ENCODE results near the gene KRTAP13-1.

KRTAP13-1 gene

GRCh38 chr21:30395731-30396130 lies at the start of gene KRTAP13-1:
Gene KRTAP13-1, plus strand, starts transcription at chr21:30396031. Its CDS starts 56 bp downstream, at chr21:30396087.
- no peak within 1 kb of the TSS for H3K4me3 Mint-ChIP-seq
- peaks cover 5% of the 10 kb centered on the region for H3K27me3 Mint-ChIP-seq
- H3K27ac Mint-ChIP-seq, result no peak within 1 kb of the TSS
- H3K4me1 Mint-ChIP-seq (ENCODE audit: low read depth), result no peaks in the 10 kb centered on the region
- peaks cover 3% of the 10 kb centered on the region for H3K9me3 Mint-ChIP-seq (ENCODE audit: low read depth)
- no peaks in the 10 kb centered on the region for H3K36me3 Mint-ChIP-seq

GRCh38 chr21:30348506-30348905 lies 47.3 kb upstream of the KRTAP13-1 start, which contains the start of gene KRTAP23-1:
Gene KRTAP23-1, minus strand, starts transcription at chr21:30348606. Its CDS starts 0 bp downstream, at chr21:30348606.
- H3K9me3 Mint-ChIP-seq (ENCODE audit: low read depth), result no peaks in the 10 kb centered on the region
- H3K4me3 Mint-ChIP-seq, result no peak within 1 kb of the TSS
- H3K27me3 Mint-ChIP-seq, result peaks cover 2% of the 10 kb centered on the region
- no peaks in the 10 kb centered on the region for H3K4me1 Mint-ChIP-seq (ENCODE audit: low read depth)
- H3K36me3 Mint-ChIP-seq, result no peaks in the 10 kb centered on the region
- no peak within 1 kb of the TSS for H3K27ac Mint-ChIP-seq

- H3K9me3 Mint-ChIP-seq (ENCODE audit: low read depth), result no peaks in the 10 kb centered on the region
- no peak overlapping the region for H3K27ac Mint-ChIP-seq
- H3K36me3 Mint-ChIP-seq, result no peaks in the 10 kb centered on the region
- no peak overlapping the region for H3K4me3 Mint-ChIP-seq
- peaks cover 1% of the 10 kb centered on the region for H3K27me3 Mint-ChIP-seq
- no peaks in the 10 kb centered on the region for H3K4me1 Mint-ChIP-seq (ENCODE audit: low read depth)
Measured at GRCh38 chr21:30349572-30349971, 46.3 kb upstream of the KRTAP13-1 start.

- H3K27ac Mint-ChIP-seq, result no peak overlapping the region
- no peaks in the 10 kb centered on the region for H3K9me3 Mint-ChIP-seq (ENCODE audit: low read depth)
- no peaks in the 10 kb centered on the region for H3K36me3 Mint-ChIP-seq
- H3K27me3 Mint-ChIP-seq, result peaks cover 5% of the 10 kb centered on the region
- H3K4me1 Mint-ChIP-seq (ENCODE audit: low read depth), result no peaks in the 10 kb centered on the region
- H3K4me3 Mint-ChIP-seq, result no peak overlapping the region
Measured at GRCh38 chr21:30351534-30351933, 44.3 kb upstream of the KRTAP13-1 start.

- no peak overlapping the region for H3K27ac Mint-ChIP-seq
- H3K36me3 Mint-ChIP-seq, result no peaks in the 10 kb centered on the region
- no peaks in the 10 kb centered on the region for H3K9me3 Mint-ChIP-seq (ENCODE audit: low read depth)
- H3K4me1 Mint-ChIP-seq (ENCODE audit: low read depth), result no peaks in the 10 kb centered on the region
- H3K27me3 Mint-ChIP-seq, result peaks cover 5% of the 10 kb centered on the region
- H3K4me3 Mint-ChIP-seq, result no peak overlapping the region
Measured at GRCh38 chr21:30354308-30355005, 41.4 kb upstream of the KRTAP13-1 start.

GRCh38 chr21:30355906-30356305 lies 39.9 kb upstream of the KRTAP13-1 start:
- Mint-ChIP-seq H3K4me1 (ENCODE audit: low read depth) (no peaks in the 10 kb centered on the region), H3K9me3 (ENCODE audit: low read depth) (no peaks in the 10 kb centered on the region), H3K36me3 (no peaks in the 10 kb centered on the region), H3K27ac (no peak overlapping the region), H3K4me3 (no peak overlapping the region), H3K27me3 (peaks cover 8% of the 10 kb centered on the region)

- H3K36me3 Mint-ChIP-seq, result no peaks in the 10 kb centered on the region
- H3K4me1 Mint-ChIP-seq (ENCODE audit: low read depth), result no peaks in the 10 kb centered on the region
- H3K27ac Mint-ChIP-seq, result no peak within 1 kb of the TSS
- H3K27me3 Mint-ChIP-seq, result peaks cover 2% of the 10 kb centered on the region
- no peaks in the 10 kb centered on the region for H3K9me3 Mint-ChIP-seq (ENCODE audit: low read depth)
- H3K4me3 Mint-ChIP-seq, result no peak within 1 kb of the TSS
Measured at GRCh38 chr21:30372139-30372770, 23.6 kb upstream of the KRTAP13-1 start, which contains the start of gene KRTAP13-2. Gene KRTAP13-2, minus strand, starts transcription at chr21:30372271. Its CDS starts 58 bp downstream, at chr21:30372213.

GRCh38 chr21:30382201-30382600 lies 13.6 kb upstream of the KRTAP13-1 start:
- Mint-ChIP-seq H3K27me3 (peaks cover 3% of the 10 kb centered on the region), H3K36me3 (no peaks in the 10 kb centered on the region), H3K9me3 (ENCODE audit: low read depth) (no peaks in the 10 kb centered on the region), H3K4me3 (no peak overlapping the region), H3K4me1 (ENCODE audit: low read depth) (no peaks in the 10 kb centered on the region), H3K27ac (no peak overlapping the region)

GRCh38 chr21:30391492-30392025 lies 4.3 kb upstream of the KRTAP13-1 start:
- Mint-ChIP-seq H3K4me3 (no peak overlapping the region), H3K4me1 (ENCODE audit: low read depth) (no peaks in the 10 kb centered on the region), H3K27ac (no peak overlapping the region), H3K9me3 (ENCODE audit: low read depth) (peaks cover 6% of the 10 kb centered on the region), H3K27me3 (peaks cover 2% of the 10 kb centered on the region), H3K36me3 (no peaks in the 10 kb centered on the region)

GRCh38 chr21:30408782-30409494 lies 13.1 kb downstream of the KRTAP13-1 start:
- peaks cover 14% of the 10 kb centered on the region for H3K9me3 Mint-ChIP-seq (ENCODE audit: low read depth)
- no peaks in the 10 kb centered on the region for H3K36me3 Mint-ChIP-seq
- no peak overlapping the region for H3K4me3 Mint-ChIP-seq
- no peaks in the 10 kb centered on the region for H3K4me1 Mint-ChIP-seq (ENCODE audit: low read depth)
- peaks cover 16% of the 10 kb centered on the region for H3K27me3 Mint-ChIP-seq
- no peak overlapping the region for H3K27ac Mint-ChIP-seq

GRCh38 chr21:30415993-30416392 lies 20.2 kb downstream of the KRTAP13-1 start:
- Mint-ChIP-seq H3K36me3 (no peaks in the 10 kb centered on the region), H3K27ac (no peak overlapping the region), H3K9me3 (ENCODE audit: low read depth) (peaks cover 11% of the 10 kb centered on the region)

GRCh38 chr21:30425826-30426225 lies 30.0 kb downstream of the KRTAP13-1 start, which contains the start of gene KRTAP13-3:
Gene KRTAP13-3, minus strand, starts transcription at chr21:30425926. Its CDS starts 14 bp downstream, at chr21:30425912.
- Mint-ChIP-seq H3K36me3 (no peaks in the 10 kb centered on the region), H3K9me3 (ENCODE audit: low read depth) (no peaks in the 10 kb centered on the region), H3K4me3 (no peak within 1 kb of the TSS), H3K27me3 (peaks cover 2% of the 10 kb centered on the region), H3K27ac (no peak within 1 kb of the TSS), H3K4me1 (ENCODE audit: low read depth) (no peaks in the 10 kb centered on the region)

More at GRCh38 chr21:30415993-30416392, 20.2 kb downstream of the KRTAP13-1 start:
- no peaks in the 10 kb centered on the region for H3K27me3 Mint-ChIP-seq
- no peaks in the 10 kb centered on the region for H3K4me1 Mint-ChIP-seq (ENCODE audit: low read depth)
- H3K4me3 Mint-ChIP-seq, result no peak overlapping the region

- Mint-ChIP-seq H3K4me3 (no peak overlapping the region), H3K27me3 (peaks cover 2% of the 10 kb centered on the region), H3K27ac (no peak overlapping the region), H3K4me1 (ENCODE audit: low read depth) (no peaks in the 10 kb centered on the region), H3K36me3 (no peaks in the 10 kb centered on the region), H3K9me3 (ENCODE audit: low read depth) (no peaks in the 10 kb centered on the region)
Measured at GRCh38 chr21:30426731-30427130, 30.9 kb downstream of the KRTAP13-1 start.

- no peaks in the 10 kb centered on the region for H3K36me3 Mint-ChIP-seq
- no peaks in the 10 kb centered on the region for H3K4me1 Mint-ChIP-seq (ENCODE audit: low read depth)
- no peaks in the 10 kb centered on the region for H3K9me3 Mint-ChIP-seq (ENCODE audit: low read depth)
- H3K4me3 Mint-ChIP-seq, result no peak within 1 kb of the TSS
- H3K27me3 Mint-ChIP-seq, result peaks cover 5% of the 10 kb centered on the region
- no peak within 1 kb of the TSS for H3K27ac Mint-ChIP-seq
Measured at GRCh38 chr21:30430170-30430655, 34.4 kb downstream of the KRTAP13-1 start, which contains the start of gene KRTAP13-4. Gene KRTAP13-4, plus strand, starts transcription at chr21:30430220. Its CDS starts 56 bp downstream, at chr21:30430276.

All from activated naive CD8-positive, alpha-beta T cell (primary cell).